SKM-1 (cell line): ENCODE measurements around the gene FOXK2.

ENCODE experiments used
- DNase-seq: peaks from one replicate; lab custom pipeline; 2025; ENCODE audit not compliant: unreplicated experiment; lab: John Stamatoyannopoulos, UW

The FOXK2 gene

DNA sequence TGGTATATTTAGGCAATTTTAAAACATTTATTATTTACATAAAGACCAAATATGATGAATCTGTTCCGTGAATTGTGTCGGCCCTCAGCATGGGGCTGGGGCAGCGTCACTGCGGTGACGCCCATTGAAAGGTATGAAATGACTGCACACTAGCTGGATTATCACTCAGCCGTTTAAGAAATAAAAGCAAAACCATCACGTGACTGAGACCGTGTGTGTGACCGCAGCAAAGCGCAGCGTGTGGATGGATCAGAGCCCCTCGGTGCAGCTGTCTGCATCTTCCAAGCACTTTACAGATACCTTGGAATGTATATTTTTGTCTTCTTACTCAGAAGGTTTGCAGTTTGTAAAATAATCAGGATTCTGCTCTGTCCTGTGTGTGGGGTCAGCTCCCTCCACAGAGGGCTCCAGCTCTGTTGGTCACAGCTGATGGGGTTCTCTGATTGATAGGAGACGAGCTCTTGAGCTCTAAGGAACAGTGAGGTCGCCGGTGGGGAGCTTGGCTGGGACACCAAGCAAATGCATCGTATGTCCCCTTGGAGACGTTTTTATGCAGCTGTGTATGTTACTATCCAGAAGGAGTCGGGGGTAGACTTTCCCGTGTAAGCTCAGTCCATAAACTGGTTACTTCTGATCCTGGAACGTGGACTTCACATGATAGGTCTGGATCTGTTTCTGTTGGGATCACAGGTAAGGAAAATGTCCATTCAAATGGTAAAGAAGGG, 83.6 kb downstream of the FOXK2 start:
- DNase-seq: no peak

DNA sequence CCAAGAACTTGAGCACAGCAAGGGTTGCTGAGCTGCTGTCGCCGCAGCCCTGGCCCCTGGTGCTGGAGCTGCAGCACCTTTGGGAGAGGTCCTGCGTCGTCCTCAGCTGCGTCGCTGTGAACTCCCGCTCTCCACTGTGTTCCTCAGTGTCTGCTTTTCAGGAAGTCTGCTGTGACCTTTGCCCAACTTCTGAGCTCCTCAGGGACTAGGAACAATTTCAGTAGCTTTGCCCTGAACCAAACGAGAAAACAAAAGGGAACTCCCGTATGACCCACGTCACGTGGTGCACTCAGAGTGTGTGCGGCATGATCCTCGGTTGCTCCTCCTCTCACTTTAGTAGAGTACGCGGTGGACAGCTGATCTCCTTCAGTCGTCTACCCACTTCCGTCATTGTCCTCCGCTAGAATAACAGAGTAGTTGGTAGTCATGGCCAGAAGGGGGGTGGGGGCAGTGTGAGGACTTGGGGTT, 84.5 kb downstream of the FOXK2 start:
- DNase-seq: no peak

DNA sequence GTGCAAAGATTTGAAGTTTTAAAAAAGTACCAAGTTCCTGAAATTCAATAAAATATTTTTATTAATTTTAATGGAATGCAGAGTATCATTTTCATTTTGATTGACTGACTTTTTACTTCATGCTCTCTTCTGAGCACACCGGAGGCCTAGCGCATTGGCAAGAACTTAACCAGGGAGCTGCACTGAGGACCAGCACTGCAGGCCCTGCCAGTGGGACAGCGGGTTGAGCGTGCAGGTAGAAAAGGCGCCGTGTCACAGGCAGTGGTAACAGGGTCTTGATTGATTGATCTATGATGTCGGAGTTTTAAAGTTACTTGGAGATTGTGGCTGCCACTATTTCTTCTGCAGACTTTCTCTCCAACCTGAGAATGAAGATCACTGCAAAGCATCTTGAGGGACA, 85.0 kb downstream of the FOXK2 start:
- DNase-seq: no peak

DNA sequence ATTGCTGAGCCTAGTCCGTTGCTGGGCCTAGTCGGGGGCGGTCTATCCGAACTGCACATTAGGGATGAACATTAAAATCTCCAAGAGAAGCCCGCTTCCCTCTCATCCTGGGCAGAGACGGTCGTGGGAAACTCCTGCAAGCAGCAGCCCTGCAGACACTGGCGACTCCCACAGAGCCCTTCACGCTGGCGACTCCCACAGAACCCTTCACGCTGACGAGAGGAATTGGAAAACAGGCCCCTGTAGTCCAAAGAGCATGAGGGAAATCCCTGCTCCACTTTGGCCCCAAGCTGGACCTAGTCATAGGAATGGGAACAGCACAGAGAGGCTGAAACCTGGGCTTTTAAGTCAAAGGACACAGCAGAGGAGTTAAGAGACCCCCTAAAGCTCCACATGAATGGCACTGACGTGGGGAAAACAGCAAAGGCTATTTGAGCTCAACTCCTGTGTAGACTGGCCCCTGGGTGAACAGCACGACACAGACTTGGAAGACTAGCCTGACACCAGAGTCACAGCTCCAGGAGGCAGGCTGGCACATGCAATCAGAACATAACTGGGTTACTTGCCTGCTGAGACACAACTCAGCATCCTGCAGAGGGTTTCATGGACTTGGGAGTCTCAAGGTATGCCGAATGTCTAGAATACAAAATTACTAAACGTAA, 86.5 kb downstream of the FOXK2 start:
- DNase-seq: no peak

DNA sequence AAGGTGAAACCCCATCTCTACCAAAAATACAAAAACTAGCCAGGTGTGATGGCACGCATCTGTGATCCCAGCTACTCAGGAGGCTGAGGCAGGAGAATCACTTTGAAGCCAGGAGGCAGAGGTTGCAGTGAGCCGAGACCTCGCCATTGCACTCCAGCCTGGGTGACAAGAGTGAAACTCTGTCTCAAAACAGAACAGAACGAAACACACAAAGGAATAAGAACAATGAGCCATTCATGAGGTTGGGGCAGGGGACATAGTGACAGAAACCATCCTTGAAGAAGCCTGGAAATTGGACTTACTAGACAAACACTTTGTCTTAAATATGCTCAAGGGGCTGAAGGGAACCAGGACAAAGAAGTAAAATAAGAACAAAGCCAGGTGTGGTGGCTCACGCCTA, 89.3 kb downstream of the FOXK2 start:
- no peak for DNase-seq

DNA sequence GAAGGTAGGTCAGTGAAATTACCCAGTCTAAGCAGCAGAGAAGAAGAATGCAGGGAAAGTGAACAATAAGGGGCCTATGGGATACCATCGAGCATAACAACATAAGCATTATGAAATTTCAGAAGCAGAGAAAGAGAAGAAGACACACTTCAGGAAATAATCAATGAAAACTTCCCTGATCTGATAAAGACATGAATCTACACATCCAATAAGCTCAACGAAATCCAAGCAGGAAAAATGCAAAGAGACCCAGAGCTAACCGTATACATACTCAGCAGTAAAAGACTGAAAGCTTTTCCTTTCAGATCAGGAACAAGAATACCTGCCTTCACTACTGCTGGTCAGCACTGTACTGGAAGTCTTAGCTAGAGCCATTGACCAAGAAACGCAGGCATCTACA, 90.1 kb downstream of the FOXK2 start:
- DNase-seq: no peak

DNA sequence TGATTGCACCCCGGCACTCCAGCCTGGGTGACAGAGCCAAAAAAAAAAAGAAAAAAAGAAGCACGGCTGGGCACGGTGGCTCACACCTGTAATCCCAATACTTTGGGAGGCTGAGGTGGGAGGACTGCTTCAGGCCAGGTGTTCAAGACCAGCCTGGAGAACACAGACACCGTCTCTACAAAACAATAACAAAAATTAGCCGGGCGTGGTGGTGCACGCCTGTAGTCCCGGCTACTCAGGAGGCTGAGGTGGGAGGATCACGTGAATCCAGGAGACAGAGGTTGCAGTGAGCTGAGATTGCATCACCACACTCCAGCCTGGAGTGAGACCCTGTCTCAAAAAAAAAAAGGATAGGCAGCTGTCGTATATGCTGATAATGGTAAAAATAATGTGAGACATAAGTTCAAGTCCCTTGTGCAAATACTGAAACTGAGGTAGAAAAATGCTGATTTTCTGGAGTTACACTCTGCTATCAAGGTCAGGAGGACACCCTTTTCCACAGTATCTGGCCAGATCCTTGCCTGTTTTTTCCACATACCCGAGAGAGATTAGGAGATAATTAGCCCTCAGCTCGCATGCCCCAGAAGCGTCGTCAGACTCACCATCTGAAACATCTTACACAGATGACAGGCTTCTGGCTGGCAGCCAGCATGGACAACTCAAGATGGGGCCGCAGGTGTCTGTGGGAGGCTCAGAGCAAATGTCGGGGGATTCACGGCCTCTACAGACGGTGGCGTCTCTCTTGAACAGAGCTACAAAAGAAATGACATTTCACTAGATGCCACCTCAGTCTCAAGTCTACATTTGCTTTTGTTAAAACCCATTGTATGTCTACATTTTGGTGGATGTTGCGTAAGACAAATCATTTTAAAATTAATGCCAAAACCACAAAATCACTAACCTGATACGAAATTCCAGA, 91.9 kb downstream of the FOXK2 start:
- DNase-seq: no peak

DNA sequence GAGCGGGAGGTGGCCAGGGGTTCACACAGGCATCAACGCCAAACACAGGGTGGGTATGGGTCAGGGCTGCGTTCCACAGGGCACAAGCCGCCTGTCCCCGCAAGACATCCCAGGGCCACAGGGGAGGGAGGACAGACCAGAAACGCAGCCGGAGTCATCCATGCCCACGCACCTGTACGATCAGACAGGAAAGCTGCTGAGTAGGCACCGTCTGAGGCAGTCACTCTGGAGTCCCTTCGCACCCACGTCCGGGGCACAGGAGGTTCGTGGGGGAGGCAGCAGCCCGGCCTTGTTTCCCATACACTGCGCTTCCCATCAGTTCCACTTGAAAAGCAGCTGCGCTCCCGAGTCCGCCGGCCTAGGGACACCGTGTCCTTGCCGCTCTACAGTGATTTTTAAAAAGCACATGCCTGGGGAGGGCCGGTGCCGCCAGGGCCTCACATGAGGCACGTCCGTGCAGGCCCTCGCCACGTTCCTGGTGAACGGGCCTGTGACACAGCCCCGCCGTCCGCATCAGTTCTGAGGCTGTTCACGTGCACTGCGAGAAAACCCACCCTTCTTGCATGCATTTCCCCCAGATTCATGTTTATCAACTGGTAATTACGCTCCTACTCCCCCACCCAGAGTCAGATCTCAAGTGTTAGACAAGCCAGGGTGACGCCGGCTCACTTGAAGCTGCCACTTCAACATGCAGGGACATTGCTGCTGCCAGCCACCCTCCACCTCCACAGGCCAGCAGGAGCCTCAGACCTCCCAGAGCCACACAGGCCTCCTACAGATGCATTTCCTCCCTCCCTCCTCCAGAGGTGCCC, 94.0 kb downstream of the FOXK2 start:
- DNase-seq: no peak

DNA sequence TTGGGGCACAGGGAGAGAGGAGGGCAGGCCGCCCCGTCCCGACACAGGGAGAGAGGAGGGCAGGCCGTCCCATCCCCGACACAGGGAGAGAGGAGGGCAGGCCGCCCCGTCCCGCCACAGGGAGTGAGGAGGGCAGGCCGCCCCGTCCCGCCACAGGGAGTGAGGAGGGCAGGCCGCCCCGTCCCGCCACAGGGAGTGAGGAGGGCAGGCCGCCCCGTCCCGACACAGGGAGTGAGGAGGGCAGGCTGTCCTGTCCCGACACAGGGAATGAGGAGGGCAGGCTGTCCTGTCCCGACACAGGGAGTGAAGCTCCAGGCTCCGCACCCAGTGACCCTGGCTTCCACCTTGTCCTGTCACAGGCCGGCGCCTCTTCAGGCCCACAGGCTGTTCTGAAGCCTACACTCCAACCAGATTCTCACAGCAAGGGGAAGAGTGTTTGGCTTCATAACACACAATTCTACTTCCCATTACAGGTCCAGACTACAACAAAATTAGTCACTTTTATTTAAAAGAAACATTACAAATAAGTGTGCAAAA, 94.6 kb downstream of the FOXK2 start:
- DNase-seq: no peak

DNA sequence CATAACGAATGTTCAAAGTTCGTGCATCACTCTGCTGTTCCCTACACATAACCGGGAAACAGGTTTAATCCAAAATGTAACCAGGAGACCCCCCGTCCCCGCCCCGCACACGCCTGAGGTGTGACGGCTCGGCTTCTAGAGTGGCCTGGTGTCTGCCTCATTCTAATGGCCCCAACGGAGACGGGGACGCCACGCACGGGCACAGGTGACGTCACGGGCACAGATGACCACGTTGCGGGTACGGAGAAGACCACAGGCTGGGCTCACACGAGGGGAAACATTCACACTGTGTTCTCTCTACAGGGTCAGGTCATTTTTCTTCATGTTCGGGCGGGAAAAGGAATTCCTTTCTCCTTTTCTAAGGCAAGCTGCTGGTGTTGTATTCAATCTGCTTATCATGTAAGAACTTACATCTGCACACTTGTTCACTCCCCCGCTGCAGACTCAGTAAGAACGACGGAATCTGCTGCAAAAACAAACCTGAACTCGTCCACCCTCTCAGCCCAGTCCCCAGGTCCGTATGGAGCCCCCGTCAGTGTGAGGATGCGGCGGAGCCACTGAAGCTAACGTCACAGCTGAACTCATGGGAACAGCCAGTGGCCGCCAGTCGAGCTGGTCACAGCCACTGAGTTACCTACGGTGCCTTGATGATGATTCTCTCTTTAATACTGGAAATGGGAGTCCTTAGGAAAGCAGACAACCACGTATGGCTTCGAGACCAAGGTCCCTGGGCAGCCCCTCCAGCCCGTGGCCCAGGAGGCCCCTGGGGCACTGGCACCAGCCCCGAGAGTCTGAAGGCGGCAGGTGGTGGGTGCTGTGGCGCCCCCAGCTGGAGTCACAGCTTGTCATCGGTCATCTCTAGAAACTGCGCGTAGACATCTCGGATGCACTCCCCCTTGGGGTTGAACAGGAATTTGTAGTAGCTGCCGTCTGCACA, 95.8 kb downstream of the FOXK2 start:
- no peak for DNase-seq

DNA sequence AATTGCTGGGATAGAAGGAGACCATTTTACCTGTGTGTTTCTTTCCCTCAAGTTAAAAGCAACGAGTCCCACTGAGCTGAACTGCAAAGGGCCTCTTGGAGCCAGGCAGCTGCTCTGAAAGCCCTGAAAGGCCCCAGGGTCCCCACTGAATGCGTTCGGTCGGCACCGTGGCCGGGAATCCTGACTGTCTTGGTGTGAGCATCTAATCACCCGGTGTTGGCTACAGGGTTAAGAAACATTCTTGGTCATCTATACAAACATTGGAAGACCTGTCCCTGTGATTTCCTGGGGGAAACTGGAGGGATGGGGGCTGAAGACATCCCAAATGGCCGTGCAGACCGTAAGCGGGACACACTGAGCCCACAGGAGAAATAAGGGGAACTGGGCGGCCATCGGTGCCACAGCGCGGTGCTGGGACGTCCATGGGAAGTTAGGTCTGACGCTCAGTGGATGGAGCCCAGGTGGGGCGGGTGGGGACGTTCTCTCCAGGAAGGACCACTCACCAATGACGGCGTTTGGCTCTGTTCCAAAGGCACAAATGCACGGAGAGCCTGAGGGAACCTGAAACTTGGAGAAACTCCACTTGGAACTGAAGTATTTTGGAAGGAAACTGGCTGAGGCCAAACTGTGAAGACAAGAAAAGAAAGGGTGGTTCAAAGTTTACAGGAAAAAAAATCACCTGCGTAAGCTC, 96.6 kb downstream of the FOXK2 start:
- DNase-seq: no peak

DNA sequence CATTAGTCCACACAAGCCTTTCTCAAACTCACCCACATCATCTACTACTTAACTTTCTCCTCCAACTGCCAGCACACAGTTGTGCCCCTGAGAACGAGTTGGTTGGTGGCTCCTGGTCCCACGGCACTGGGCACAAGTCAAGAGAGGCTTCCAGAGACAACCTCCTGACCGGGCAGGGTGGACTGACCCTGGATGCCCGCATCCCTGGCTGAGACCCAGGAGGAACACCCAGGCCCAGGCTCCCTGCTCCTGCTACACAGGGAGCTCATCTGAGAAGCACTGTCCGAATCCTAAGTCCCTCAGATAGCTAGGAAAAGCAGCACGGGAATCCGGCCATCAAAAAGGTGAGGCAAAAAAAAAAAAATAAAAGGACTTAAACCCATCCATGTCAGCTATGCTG, 99.7 kb downstream of the FOXK2 start:
- DNase-seq: no peak

DNA sequence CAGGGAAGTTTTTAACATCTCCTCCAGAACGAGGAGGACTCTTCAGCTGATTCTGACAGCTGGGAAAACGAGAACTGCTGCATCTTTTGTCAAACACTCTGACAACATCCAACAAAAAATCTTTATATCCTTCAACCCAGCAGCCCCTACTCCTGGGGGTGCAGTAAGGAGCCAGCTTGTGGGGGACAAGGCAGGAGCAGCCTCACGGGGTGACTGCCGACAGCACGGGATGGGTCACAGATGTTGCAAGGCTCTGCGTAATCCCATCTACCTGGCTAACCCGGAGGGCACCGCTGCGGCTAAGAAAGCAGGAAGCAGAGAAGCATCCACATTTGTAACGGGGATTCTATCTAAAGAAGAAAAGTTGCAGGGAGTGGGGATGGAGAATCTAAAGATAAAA, 100.1 kb downstream of the FOXK2 start:
- no peak for DNase-seq

DNA sequence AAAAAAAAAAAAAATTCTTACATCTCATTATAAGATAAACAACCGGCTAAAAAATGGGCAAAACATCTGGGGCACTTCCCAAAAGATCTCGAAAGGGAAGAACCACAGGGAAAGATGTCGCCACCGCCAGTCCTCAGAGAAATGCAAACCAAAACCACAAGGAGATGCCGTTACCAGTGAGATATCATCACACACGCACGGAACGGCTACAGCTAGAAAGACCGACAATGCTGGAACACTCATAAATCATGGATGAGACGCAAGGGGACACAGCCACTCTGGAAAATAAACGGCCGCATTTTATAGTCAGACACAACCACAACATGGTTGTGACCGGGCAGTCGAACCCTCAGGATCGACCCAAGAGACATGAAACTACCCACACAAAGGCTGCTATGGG, 104.2 kb downstream of the FOXK2 start:
- peak; percentile 43 for DNase-seq

DNA sequence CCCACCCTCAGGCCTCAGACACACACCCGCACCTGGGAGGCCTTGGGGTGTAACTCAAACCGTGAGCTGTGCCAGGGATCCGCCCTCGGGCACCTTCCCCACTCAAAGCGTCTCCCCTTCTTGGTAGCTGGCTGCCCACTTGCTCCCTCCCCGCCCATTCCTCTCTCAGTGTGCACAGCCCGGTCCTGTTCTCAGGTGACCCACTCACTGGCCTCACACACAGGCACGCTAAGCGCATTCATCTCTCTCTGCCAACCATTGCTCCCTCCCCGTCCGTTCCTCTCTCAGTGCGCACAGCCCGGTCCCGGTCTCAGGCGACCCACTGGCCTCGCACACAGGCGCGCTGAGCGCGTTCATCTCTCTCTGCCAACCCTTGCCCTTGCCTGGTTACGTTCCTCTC, 107.9 kb downstream of the FOXK2 start:
- no peak for DNase-seq

DNA sequence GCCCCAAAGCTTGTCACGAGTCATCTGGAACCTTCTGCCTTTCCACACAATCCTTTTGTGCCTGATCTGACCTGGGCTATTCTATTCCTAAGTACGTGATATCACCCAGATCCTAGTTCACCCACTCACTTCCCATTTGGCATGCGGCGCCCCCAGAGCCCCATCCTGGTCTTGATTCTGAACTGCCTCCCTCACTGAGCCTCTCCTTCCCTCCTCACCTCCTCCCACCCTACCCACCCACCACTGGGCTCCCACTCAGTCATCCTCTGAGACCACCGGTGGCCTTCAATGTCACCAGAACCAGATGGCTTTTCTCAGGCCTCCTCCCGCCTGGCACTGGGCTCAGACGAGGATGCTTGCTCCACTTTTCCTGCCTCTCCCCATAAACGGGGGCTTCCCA, 110.2 kb downstream of the FOXK2 start:
- DNase-seq: no peak

DNA sequence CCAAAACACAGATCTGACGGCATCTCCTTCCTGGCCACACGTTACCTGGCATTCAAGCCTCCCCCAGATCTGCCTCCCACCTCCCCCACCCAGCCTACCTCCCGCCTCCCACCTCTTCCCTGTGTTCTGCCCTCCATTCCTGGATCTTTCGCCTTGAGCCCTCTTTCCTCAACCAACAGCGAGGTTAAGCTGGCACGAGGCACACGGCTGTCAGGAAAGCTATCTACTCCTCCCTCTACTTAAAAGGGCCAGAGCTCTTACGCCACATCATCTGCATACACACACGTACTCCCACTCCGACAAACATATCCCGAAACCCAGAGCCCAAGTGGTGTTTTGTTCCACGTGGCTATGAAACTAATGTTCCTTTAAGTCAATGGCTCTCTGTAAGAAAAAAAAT, 110.7 kb downstream of the FOXK2 start:
- DNase-seq: no peak

DNA sequence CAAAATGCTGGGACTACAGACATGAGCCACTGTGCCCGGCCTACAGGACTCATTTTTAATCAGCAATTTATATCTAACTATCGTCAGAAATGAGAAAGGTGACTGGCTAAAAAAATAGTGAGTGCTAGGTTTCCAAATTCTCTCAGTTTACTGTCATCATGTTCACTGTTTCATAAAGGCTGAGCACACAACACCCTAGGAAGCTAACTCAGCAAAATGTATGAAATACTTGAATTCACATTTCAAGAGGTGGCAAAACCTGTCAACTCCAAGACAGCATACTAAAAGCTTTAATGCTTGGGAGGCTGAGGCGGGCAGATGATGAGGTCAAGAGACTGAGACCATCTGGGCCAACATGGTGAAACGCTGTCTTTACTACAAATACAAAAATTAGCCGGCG, 112.0 kb downstream of the FOXK2 start:
- DNase-seq: no peak

DNA sequence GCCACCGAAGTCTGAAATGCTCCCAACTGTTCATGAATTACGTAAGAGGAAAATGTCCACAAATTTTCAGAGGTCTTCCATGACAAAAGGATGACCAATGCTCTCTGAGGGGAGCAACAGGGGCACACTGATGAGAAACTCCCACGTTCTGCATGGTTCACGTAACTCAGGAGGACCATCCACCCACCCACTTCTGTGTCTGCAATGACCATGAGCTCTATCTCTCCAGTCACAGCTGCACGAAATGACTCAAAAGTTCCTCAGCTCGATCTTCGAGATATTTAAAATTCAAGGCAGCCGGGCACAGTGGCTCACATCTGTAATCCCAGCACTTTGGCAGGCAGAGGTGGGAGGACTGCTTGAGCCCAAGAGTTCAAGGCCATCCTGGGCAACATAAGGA, 112.9 kb downstream of the FOXK2 start:
- no peak for DNase-seq
